Measurements from ENCODE around the gene PDE8B. TPM values are rescaled to one million over a fixed set of nuclear protein-coding genes. Genes with fewer than 3 reads are reported as not detected.
"Not testable (repeated sequence)": the region's sequence is repeated elsewhere in the genome, so short reads cannot be mapped to it uniquely, and the experiment has no call there.

The PDE8B gene
- total RNA-seq, 1 donor from 2014 or later, result not detected

- intact Hi-C loops (cut with micrococcal nuclease), result no loop called here
Measured at GRCh38 chr5:77427998-77428397, 217.5 kb downstream of the PDE8B start.

- intact Hi-C loops (cut with micrococcal nuclease), result no loop called here
Measured at GRCh38 chr5:77428526-77428925, 218.0 kb downstream of the PDE8B start.

GRCh38 chr5:77430726-77431125 is 220.2 kb downstream of the PDE8B start:
- intact Hi-C loops (cut with micrococcal nuclease), result no loop called here

- intact Hi-C loops (cut with micrococcal nuclease), result no loop called here
Measured at GRCh38 chr5:77431286-77431685, 220.8 kb downstream of the PDE8B start.

- intact Hi-C loops (cut with micrococcal nuclease), result no loop called here
Measured at GRCh38 chr5:77431719-77432118, 221.2 kb downstream of the PDE8B start.

- intact Hi-C loops (cut with micrococcal nuclease), result loop anchor here (1.0 kb wide), 2 partner anchors 293 to 569 kb away; no protein-coding TSS in a partner anchor
Measured at GRCh38 chr5:77437194-77437593, 226.7 kb downstream of the PDE8B start.

- intact Hi-C loops (cut with micrococcal nuclease), result no loop called here
Measured at GRCh38 chr5:77438071-77438470, 227.6 kb downstream of the PDE8B start.

- intact Hi-C loops (cut with micrococcal nuclease), result no loop called here
Measured at GRCh38 chr5:77443670-77444069, 233.2 kb downstream of the PDE8B start.

- intact Hi-C loops (cut with micrococcal nuclease), result no loop called here
Measured at GRCh38 chr5:77444356-77444755, 233.9 kb downstream of the PDE8B start.

GRCh38 chr5:77448831-77449230 is 238.4 kb downstream of the PDE8B start:
- intact Hi-C loops (cut with micrococcal nuclease), result no loop called here

GRCh38 chr5:77449277-77449676 is 238.8 kb downstream of the PDE8B start:
- intact Hi-C loops (cut with micrococcal nuclease), result no loop called here

- intact Hi-C loops (cut with micrococcal nuclease), result no loop called here
Measured at GRCh38 chr5:77449981-77450380, 239.5 kb downstream of the PDE8B start.

- intact Hi-C loops (cut with micrococcal nuclease), result no loop called here
Measured at GRCh38 chr5:77452351-77452750, 241.9 kb downstream of the PDE8B start.

- intact Hi-C loops (cut with micrococcal nuclease), result no loop called here
Measured at GRCh38 chr5:77454123-77454522, 243.6 kb downstream of the PDE8B start.

GRCh38 chr5:77461287-77461686 is 250.8 kb downstream of the PDE8B start:
- intact Hi-C loops (cut with micrococcal nuclease), result no loop called here

- intact Hi-C loops (cut with micrococcal nuclease), result no loop called here
Measured at GRCh38 chr5:77463905-77464304, 253.4 kb downstream of the PDE8B start.

- intact Hi-C loops (cut with micrococcal nuclease), result not testable (repeated sequence)
Measured at GRCh38 chr5:77468875-77469274, 258.4 kb downstream of the PDE8B start.

- intact Hi-C loops (cut with micrococcal nuclease), result not testable (repeated sequence)
Measured at GRCh38 chr5:77475041-77475440, 264.6 kb downstream of the PDE8B start.

Other genes with a start within 250 kb of the PDE8B start
- 25.4 and 26.7 TPM in 2 replicates for gene AGGF1, start 180.3 kb upstream of the PDE8B start, total RNA-seq
- gene ZBED3, start 123.4 kb upstream of the PDE8B start, total RNA-seq, result 0.29 and 0.46 TPM in 2 replicates

Data from T-helper 1 cell treated with Interleukin-12 subunit alpha and Interleukin-12 subunit beta and Interleukin-4 antibody, amounts not matched to agents 30 ng/mL and 1 ng/mL, for 36 hours (primary cell).